8988T (cell line): Measurements from ENCODE around the gene MAP1B.

ENCODE experiments used
- DNase-seq: peaks from one replicate; pipeline ENCODE4 v3.0.0; 2011

The MAP1B gene

GRCh38 chr5:72256536-72256935, 149.3 kb downstream of the MAP1B start:
- no peak for DNase-seq
